ENCODE results near the gene RRAS.

RRAS gene

GRCh38 chr19:49593233-49594113 is 46.5 kb downstream of the RRAS start:
- no peak for FAIRE-seq

GRCh38 chr19:49592486-49593232 is 47.3 kb downstream of the RRAS start:
- no peak for FAIRE-seq

DNA sequence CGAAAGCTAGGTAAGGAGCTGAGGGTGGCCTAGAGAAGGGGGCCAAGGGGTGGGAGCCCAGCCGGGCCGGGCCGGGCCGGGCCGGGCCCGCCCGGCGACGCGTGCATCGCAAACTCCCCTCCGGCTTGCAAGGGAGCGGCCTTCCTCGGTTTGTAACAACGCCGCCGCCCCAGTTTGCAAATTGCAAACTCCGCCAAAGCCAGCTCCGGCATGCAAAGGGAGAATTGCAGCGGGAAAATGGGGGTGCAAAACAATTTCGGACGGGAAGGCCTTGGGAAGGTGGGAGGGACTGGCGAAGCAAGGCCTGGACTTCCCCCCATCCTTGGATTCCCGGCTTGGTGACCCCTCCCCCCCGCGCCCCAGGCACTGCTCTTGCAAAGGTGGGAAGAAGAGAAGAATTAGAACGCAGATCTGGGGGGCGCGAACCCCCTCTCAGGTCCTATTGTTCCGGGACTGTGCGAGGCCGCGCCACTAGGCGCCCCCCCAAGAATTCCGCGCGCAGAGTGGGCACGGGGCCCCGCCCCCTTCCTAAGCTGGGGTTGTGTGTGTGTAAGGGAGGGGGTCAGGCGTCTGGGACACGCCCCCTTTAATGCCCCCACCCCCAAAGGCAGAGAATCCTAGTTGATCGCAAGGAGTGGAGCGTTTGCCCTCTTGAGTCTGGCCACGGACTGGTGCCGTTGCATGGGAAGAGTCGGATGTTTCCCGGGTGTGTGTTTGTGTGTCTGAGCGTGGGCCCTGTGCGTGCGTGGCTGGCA is 48.0 kb downstream of the RRAS start:
- FAIRE-seq, result no peak

GRCh38 chr19:49590971-49591730 is 48.8 kb downstream of the RRAS start, which contains the start of gene PRR12:
PRR12 (plus strand) TSS chr19:49591182; CDS start chr19:49591655, 473 bp downstream.
- FAIRE-seq, result no peak

DNA sequence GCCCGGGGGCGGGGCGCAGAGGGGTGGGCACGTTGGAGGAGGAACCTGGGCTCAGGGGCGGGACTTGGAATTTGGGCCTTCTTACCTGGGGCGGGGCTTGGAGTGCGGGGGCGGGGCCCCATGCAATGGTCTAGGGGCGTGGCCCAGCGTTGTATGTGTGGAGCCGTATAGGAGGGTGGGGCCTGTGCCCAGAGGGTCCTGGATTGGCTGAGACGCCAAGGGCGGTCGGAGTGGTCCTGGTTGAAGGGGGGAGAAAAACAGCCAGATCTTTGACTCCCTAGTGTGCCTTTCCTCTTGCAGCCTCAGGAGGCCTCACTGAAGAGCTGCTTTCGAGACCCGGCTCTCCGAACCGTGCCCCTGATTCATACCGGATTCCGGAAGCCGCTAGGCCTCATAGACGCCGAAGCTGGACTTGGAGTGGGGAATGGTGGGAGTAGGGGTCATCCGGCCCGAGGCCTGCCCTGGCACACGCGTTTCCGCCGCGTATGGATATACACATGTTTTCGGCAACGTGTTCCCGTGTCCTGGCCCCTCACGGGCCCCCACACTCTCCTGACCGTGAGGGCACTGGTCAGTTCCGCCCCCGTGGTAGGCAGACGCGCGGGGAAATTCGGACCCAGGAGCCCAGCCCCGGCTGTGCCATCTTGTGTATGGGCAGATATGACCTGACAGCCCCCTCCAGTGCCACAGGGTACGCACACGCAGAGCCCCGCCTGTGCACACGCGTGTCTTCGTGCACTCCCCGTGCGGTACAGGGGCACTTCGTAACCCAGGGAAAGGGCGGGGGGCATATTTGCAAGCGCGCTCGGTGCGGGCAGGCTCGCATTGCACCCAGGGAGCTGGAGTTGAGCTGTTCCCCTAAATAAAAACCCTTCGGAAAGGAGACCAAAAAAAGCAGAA is 49.6 kb downstream of the RRAS start:
- no peak for FAIRE-seq

GRCh38 chr19:49589502-49589905 is 50.4 kb downstream of the RRAS start:
- FAIRE-seq, result no peak

DNA sequence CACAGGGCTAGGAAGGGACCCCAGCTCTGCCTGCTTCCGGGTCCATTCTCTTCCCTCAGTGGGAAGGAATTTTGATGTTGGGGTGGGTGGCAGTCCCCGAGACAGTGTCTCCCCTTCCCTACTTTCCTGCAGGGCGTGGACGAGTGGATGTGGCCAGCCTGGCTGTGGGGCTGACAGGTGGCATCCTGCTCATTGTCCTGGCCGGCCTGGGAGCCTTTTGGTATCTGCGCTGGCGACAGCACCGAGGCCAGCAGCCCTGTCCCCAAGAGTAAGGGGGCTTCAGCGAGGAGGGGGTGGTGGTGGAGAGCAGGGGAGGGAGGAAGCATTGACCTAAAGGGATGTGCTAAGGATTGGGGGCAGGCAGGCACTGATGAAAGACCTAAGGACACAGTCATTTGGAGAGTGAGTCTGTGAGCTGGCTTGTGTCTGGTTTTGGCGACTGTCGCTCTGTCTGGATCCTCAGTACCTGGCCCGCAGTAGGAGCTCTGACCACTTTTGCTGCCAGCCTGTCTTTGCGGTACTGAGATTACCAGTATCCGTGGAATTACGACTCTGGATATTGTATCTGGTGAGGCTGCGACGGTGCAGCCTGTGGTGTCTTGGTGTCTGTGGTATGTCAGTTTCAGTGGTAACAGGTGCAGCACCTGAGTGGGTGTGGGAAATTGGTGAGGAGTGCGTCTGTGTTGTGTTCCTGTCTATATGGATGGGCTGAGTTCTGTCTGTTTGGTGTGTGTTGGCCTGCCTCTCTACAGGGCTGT is 51.4 kb downstream of the RRAS start:
- no peak for FAIRE-seq

GRCh38 chr19:49587227-49587626 is 52.7 kb downstream of the RRAS start:
- FAIRE-seq, result no peak
